ENCODE results near the gene LCOR.

DNA sequence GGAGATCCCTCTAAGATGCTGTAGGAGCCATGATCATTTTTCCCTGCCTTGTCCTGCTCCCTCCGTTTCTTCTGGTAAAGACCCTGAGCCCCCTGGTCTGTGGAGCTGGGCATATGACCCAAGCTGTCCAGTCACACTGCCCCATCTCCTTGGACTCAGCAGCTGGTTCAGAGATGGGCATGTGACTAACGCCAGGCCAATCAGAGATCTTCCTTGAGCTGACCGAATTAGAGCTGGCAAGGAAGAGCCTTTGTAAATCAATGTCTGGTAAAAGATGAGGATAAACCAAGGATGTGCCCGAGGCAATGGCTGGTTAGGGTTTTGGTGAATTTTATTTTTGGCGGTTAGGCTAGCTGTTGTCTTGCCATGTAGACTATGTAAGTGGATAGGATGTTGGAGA lies 173.3 kb downstream of the LCOR start:
- TF ChIP-seq CTCF (IDR thresholded peaks at IDR 0.05) (no peak), POLR2AphosphoS5 (IDR thresholded peaks at IDR 0.05) (no peak), EP300 (IDR thresholded peaks at IDR 0.05) (no peak)

Measured in suprapubic skin (tissue), 4 donors.